H9 (cell line): ENCODE results near the gene IGFLR1. TPM values are rescaled to one million over a fixed set of nuclear protein-coding genes. Genes with fewer than 3 reads are reported as not detected.

Experiments used
- DNase-seq: peaks from one replicate; pipeline ENCODE4 v3.0.0-alpha.2; 2017
- H2AFZ ChIP-seq: one replicate; pipeline ENCODE4 v1.6.1; 2013; ENCODE audit warnings: mild to moderate bottlenecking, low read length, control low read depth, moderate library complexity
- H2AK5ac ChIP-seq: 2 replicates; pipeline ENCODE4 v1.6.1; 2013; ENCODE audit warnings: low read length, control low read depth, mixed read lengths; ENCODE audit not compliant: insufficient read length
- H2BK120ac ChIP-seq: one replicate; pipeline ENCODE4 v1.6.1; 2013; ENCODE audit warnings: low read depth, mild to moderate bottlenecking, low read length, control low read depth, inconsistent platforms; ENCODE audit not compliant: poor library complexity, severe bottlenecking
- H2BK12ac ChIP-seq: 2 replicates; pipeline ENCODE4 v1.6.1; 2013; ENCODE audit warnings: low read length, control low read depth, mixed read lengths, low read depth; ENCODE audit not compliant: insufficient read length
- H2BK15ac ChIP-seq: 2 replicates; pipeline ENCODE4 v1.6.1; 2013; ENCODE audit warnings: low read depth, low read length, control low read depth
- H2BK20ac ChIP-seq: one replicate; pipeline ENCODE4 v1.6.1; 2013; ENCODE audit warnings: low read depth, mild to moderate bottlenecking, low read length, control low read depth, inconsistent platforms; ENCODE audit not compliant: poor library complexity, severe bottlenecking
- H2BK5ac ChIP-seq: 2 replicates; pipeline ENCODE4 v1.6.1; 2013; ENCODE audit warnings: low read length, control low read depth, mixed read lengths; ENCODE audit not compliant: insufficient read length
- H3K14ac ChIP-seq: 2 replicates; pipeline ENCODE4 v1.6.1; 2013; ENCODE audit warnings: low read length, control low read depth; ENCODE audit not compliant: insufficient read depth
- H3K18ac ChIP-seq: 2 replicates; pipeline ENCODE4 v1.6.1; 2013; ENCODE audit warnings: low read depth, mild to moderate bottlenecking, mixed read lengths, low read length, control low read depth; ENCODE audit not compliant: insufficient read length
- H3K23ac ChIP-seq: 2 replicates; pipeline ENCODE4 v1.6.1; 2013; ENCODE audit warnings: low read length, control low read depth, mixed read lengths, low read depth; ENCODE audit not compliant: insufficient read length
- H3K23me2 ChIP-seq: 2 replicates; pipeline ENCODE4 v1.6.1; 2013; ENCODE audit warnings: low read depth, mild to moderate bottlenecking, mixed read lengths, low read length, control low read depth; ENCODE audit not compliant: insufficient read length, poor library complexity, severe bottlenecking
- H3K27ac ChIP-seq: 2 replicates; pipeline ENCODE4 v1.5.1; 2013; ENCODE audit warnings: low read length, control low read depth, mixed read lengths, low read depth; ENCODE audit not compliant: insufficient read length
- H3K27me3 ChIP-seq: 2 replicates; pipeline ENCODE4 v1.6.1; 2013; ENCODE audit warnings: low read length, control low read depth, inconsistent platforms; ENCODE audit not compliant: insufficient read depth
- H3K4ac ChIP-seq: 2 replicates; pipeline ENCODE4 v1.6.1; 2013; ENCODE audit warnings: low read depth, mild to moderate bottlenecking, control low read depth, inconsistent platforms, low read length, moderate library complexity
- H3K4me1 ChIP-seq: 2 replicates; pipeline ENCODE4 v1.6.1; 2013; ENCODE audit warnings: low read length, control low read depth, inconsistent platforms; ENCODE audit not compliant: insufficient read depth
- H3K4me2 ChIP-seq: 2 replicates; pipeline ENCODE4 v1.6.1; 2013; ENCODE audit warnings: low read length, control low read depth, mixed read lengths; ENCODE audit not compliant: insufficient read length, insufficient read depth
- H3K56ac ChIP-seq: 2 replicates; pipeline ENCODE4 v1.6.1; 2013; ENCODE audit warnings: low read depth, mild to moderate bottlenecking, mixed read lengths, low read length, control low read depth; ENCODE audit not compliant: insufficient read length
- H3K79me1 ChIP-seq: 2 replicates; pipeline ENCODE4 v1.6.1; 2013; ENCODE audit warnings: low read depth, mild to moderate bottlenecking, moderate library complexity, low read length, control low read depth, inconsistent platforms; ENCODE audit not compliant: insufficient read depth, poor library complexity, severe bottlenecking
- H3K79me2 ChIP-seq: 2 replicates; pipeline ENCODE4 v1.6.1; 2013; ENCODE audit warnings: low read length, control low read depth, inconsistent platforms; ENCODE audit not compliant: insufficient read depth
- H3K9ac ChIP-seq: 2 replicates; pipeline ENCODE4 v1.6.1; 2013; ENCODE audit warnings: low read length, control low read depth, mixed read lengths; ENCODE audit not compliant: insufficient read length; ENCODE audit errors: extremely low read depth
- H3K9me3 ChIP-seq: one replicate; pipeline ENCODE4 v1.6.1; 2013; ENCODE audit warnings: low read depth, low read length, inconsistent platforms; ENCODE audit not compliant: control insufficient read depth
- H3T11ph ChIP-seq: one replicate; pipeline ENCODE4 v1.6.1; 2013; ENCODE audit warnings: mild to moderate bottlenecking, low read length, control low read depth, inconsistent platforms
- H4K20me1 ChIP-seq: one replicate; pipeline ENCODE4 v1.6.1; 2013; ENCODE audit not compliant: control insufficient read depth, insufficient read length, insufficient read depth
- H4K5ac ChIP-seq: 2 replicates; pipeline ENCODE4 v1.6.1; 2013; ENCODE audit warnings: low read depth, mild to moderate bottlenecking, mixed read lengths, low read length, control low read depth; ENCODE audit not compliant: insufficient read length
- H4K8ac ChIP-seq: replicated peaks from 2 replicates; pipeline ENCODE4 v1.6.1; 2013; ENCODE audit warnings: low read length, control low read depth, mixed read lengths, low read depth; ENCODE audit not compliant: insufficient read length
- H4K91ac ChIP-seq: 2 replicates; pipeline ENCODE4 v1.6.1; 2013; ENCODE audit warnings: low read depth, mild to moderate bottlenecking, moderate library complexity, mixed read lengths, low read length, control low read depth; ENCODE audit not compliant: insufficient read length
- H3K27ac Mint-ChIP-seq, 3 experiments: 2 replicates in 2 of 3; 3 replicates in 1 of 3; pipeline ENCODE4 v1.8.0; 2020 to 2021; ENCODE audit warnings: mixed read lengths in 3 of 3, mild to moderate bottlenecking in 1 of 3, moderate library complexity in 1 of 3
- H3K27me3 Mint-ChIP-seq: 2 replicates; pipeline ENCODE4 v1.8.0; 2021; ENCODE audit warnings: low read depth, mild to moderate bottlenecking, moderate library complexity, mixed read lengths
- H3K36me3 Mint-ChIP-seq, 3 experiments: 2 replicates in 2 of 3; 3 replicates in 1 of 3; pipeline ENCODE4 v1.8.0; 2020 to 2021; ENCODE audit warnings: low read depth in 3 of 3, mixed read lengths in 3 of 3; ENCODE audit not compliant: insufficient read depth in 1 of 3
- H3K4me1 Mint-ChIP-seq, 2 experiments: 2 replicates each; pipeline ENCODE4 v1.8.0; 2020; ENCODE audit warnings: mixed read lengths in 2 of 2
- H3K4me3 Mint-ChIP-seq, 2 experiments: 2 replicates in 1 of 2; 3 replicates in 1 of 2; pipeline ENCODE4 v1.8.0; 2020 to 2021; ENCODE audit warnings: mild to moderate bottlenecking in 2 of 2, mixed read lengths in 2 of 2, moderate library complexity in 1 of 2
- H3K9me3 Mint-ChIP-seq, 2 experiments: 2 replicates in 1 of 2; 3 replicates in 1 of 2; pipeline ENCODE4 v1.8.0; 2020; ENCODE audit warnings: mild to moderate bottlenecking in 2 of 2, mixed read lengths in 2 of 2, moderate library complexity in 1 of 2
- WGBS: extraction: QIAGEN DNeasy Blood & Tissue Kit; methylation state at CpG from one replicate; pipeline ENCODE4 v1.1.7; 2013; ENCODE audit warnings: missing lambda C conversion rate, low lambda C conversion rate, mixed read lengths; ENCODE audit not compliant: insufficient read length; ENCODE audit errors: extremely low coverage; 5-methylcytosine and 5-hydroxymethylcytosine counted together
- total RNA-seq: library from RNA; stranded (reverse); gene quantifications from 2 replicates; pipeline ENCODE4 v1.2.1, GENCODE V29; 2021
- TF ChIP-seq, protein P1 (sequence below): fragments of 200-600 bp; sonication (generic); conservative IDR thresholded peaks from 3 replicates; pipeline ENCODE4 v1.8.0; 2021; ENCODE audit warnings: antibody characterized with exemption, mild to moderate bottlenecking

IGFLR1 gene
- total RNA-seq, 1 experiment from 2014 or later, result 2.9 TPM

DNA sequence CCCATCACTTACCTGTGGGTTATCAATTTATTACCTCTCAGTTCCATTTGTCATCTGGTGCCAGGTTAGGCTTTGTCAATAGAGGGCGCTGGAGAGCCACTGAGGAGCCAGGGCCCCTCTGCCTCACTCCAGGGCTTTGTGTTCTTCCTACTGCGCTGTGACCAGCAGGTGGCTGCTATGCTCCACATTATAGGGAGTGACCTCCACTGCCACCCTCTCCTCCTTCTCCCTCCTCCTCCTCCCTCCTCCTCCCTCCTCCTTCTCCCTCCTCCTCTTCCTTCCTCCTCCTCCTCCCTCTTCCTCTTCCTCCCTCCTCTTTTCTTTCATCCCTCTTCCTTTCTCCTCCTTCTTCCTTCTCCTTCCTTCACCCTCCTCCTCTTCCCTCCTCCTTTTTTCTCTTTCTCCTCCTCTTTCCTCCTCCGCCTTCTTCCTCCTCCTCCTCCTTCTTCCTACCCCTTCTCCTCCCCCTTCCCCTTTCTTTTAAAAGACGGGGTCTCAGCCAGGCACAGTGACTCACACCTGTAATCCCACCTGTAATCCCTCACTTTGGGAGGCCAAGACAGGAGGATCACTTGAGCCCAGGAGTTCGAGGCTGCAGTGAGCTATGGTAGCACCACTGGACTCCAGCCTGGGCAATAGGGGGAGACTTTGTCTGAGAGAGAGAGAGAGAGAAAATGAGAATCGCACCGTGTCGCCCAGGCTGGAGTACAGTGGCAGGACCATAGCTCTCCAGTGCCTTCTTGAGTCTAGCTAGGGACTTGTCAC, 48.2 kb downstream of the IGFLR1 start:
- no peak overlapping the region for H3K18ac ChIP-seq
- H3K27ac Mint-ChIP-seq, result no peak overlapping the region
- H3K4me3 Mint-ChIP-seq, result peak overlapping the region in 1 of 2 experiments; percentile 50; a peak in 1 of 5 replicates

More for the DNA sequence above, 48.2 kb downstream of the IGFLR1 start:
- Histone ChIP-seq H2BK20ac (no peak overlapping the region), H2BK15ac (no peak overlapping the region), H4K20me1 (no peaks in the 10 kb centered on the region), H3K23ac (no peak overlapping the region), H3K56ac (no peak overlapping the region), H3K23me2 (no peaks in the 10 kb centered on the region), H3K27ac (no peak overlapping the region), H3K9ac (no peak overlapping the region), H2AFZ (no peak overlapping the region), H3K4me2 (no peak overlapping the region), H3K14ac (no peak overlapping the region), H3K79me1 (no peaks in the 10 kb centered on the region), H3K4me1 (no peaks in the 10 kb centered on the region), H2BK12ac (no peak overlapping the region), H2AK5ac (no peak overlapping the region), H4K91ac (no peak overlapping the region), H3K79me2 (no peaks in the 10 kb centered on the region), H3K9me3 (no peaks in the 10 kb centered on the region), H2BK120ac (no peak overlapping the region), H2BK5ac (no peak overlapping the region), H3T11ph (no peak overlapping the region), H3K4ac (no peak overlapping the region), H3K27me3 (no peaks in the 10 kb centered on the region), H4K8ac (no peak overlapping the region), H4K5ac (no peak overlapping the region)
- no peaks in the 10 kb centered on the region for H3K36me3 Mint-ChIP-seq
- H3K9me3 Mint-ChIP-seq, result peaks cover 0 to 3% of the 10 kb centered on the region in 2 experiments; a peak in 3 of 5 replicates
- H3K27me3 Mint-ChIP-seq, result peaks cover 9% of the 10 kb centered on the region; the same call in 1 of the 2 replicates
- 100% methylated on average over 1 of the region's 8 CpGs for WGBS
- peak; percentile 90 for DNase-seq
- TF ChIP-seq, protein P1, sequence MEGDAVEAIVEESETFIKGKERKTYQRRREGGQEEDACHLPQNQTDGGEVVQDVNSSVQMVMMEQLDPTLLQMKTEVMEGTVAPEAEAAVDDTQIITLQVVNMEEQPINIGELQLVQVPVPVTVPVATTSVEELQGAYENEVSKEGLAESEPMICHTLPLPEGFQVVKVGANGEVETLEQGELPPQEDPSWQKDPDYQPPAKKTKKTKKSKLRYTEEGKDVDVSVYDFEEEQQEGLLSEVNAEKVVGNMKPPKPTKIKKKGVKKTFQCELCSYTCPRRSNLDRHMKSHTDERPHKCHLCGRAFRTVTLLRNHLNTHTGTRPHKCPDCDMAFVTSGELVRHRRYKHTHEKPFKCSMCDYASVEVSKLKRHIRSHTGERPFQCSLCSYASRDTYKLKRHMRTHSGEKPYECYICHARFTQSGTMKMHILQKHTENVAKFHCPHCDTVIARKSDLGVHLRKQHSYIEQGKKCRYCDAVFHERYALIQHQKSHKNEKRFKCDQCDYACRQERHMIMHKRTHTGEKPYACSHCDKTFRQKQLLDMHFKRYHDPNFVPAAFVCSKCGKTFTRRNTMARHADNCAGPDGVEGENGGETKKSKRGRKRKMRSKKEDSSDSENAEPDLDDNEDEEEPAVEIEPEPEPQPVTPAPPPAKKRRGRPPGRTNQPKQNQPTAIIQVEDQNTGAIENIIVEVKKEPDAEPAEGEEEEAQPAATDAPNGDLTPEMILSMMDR, result peak; percentile 97; the same call in 2 of the 3 replicates
- H3K4me1 Mint-ChIP-seq, result peaks cover 3 to 8% of the 10 kb centered on the region in 2 experiments; a peak in 1 of 4 replicates
